GM12878 (cell line): ENCODE results near the gene PFN3. TPM values are rescaled to one million over a fixed set of nuclear protein-coding genes. Genes with fewer than 3 reads are reported as not detected.

Experiments
- ATAC-seq: fragments of 200-7000 bp; cut with Tn5 transposase; 3 replicates; pipeline ENCODE4 v1.9.1; 2020; ENCODE audit warnings: mild to moderate bottlenecking, moderate library complexity
- BruUV-seq: library from RNA; stranded (reverse); fragments of 400-500 nt; replicated peaks from 2 replicates; lab custom pipeline; 2021; lab: Mats Ljungman, UMichigan
- CTCF ChIA-PET: fragments of 300-600 bp; sonication (Branson Sonifier 250); formaldehyde crosslinking; extraction: SDS; loops from one replicate; lab custom pipeline; 2021; ENCODE audit warnings: inconsistent platforms; lab: Yijun Ruan, JAX
- POLR2A ChIA-PET: fragments of 350-600 bp; formaldehyde crosslinking; extraction: SDS; loops from one replicate; lab custom pipeline; 2021; ENCODE audit warnings: inconsistent platforms; lab: Charles Lee
- RAD21 ChIA-PET: fragments of 300-600 bp; sonication (Branson Sonifier 250); formaldehyde crosslinking; loops from one replicate; lab custom pipeline; 2023; ENCODE audit warnings: antibody characterized with exemption; ENCODE audit not compliant: unreplicated experiment; lab: Charles Lee
- SMC1A ChIA-PET: fragments of 300-600 bp; sonication (Branson Sonifier 250); formaldehyde crosslinking; loops from one replicate; lab custom pipeline; 2023; ENCODE audit not compliant: unreplicated experiment, uncharacterized antibody; lab: Charles Lee
- DNase-seq: peaks from one replicate; pipeline ENCODE4 v3.0.0-alpha.2; 2011; ENCODE audit warnings: low read depth, low spot score
- FAIRE-seq: peaks from 3 replicates; lab custom pipeline; 2011; peaks lifted over from hg19 to GRCh38; lab: Jason Lieb, UNC
- H2AFZ ChIP-seq: 2 replicates; pipeline ENCODE4 v1.6.0; 2011; ENCODE audit warnings: low read depth, low read length, control low read depth; ENCODE audit not compliant: control insufficient read depth
- H3K27ac ChIP-seq: 2 replicates; pipeline ENCODE4 v1.5.1; 2011; ENCODE audit warnings: control low read depth; ENCODE audit not compliant: control insufficient read depth, insufficient read depth
- H3K27me3 ChIP-seq, 2 experiments: replicated peaks in 1 of 2; 2 replicates each; pipeline versions ENCODE4 v1.6.0 to v1.6.1; 2011; ENCODE audit warnings: low read length in 1 of 2; ENCODE audit not compliant: control insufficient read depth in 2 of 2, insufficient read depth in 2 of 2
- H3K36me3 ChIP-seq, 2 experiments: 2 replicates each; pipeline ENCODE4 v1.5.1; 2011; ENCODE audit warnings: low read length in 1 of 2; ENCODE audit not compliant: control insufficient read depth in 2 of 2, insufficient read depth in 2 of 2
- H3K4me1 ChIP-seq: 2 replicates; pipeline ENCODE4 v1.6.1; 2011; ENCODE audit warnings: mild to moderate bottlenecking, low read length, moderate library complexity, mixed read lengths; ENCODE audit not compliant: control insufficient read depth, insufficient read depth
- H3K4me2 ChIP-seq: 2 replicates; pipeline ENCODE4 v1.6.0; 2011; ENCODE audit warnings: control low read depth; ENCODE audit not compliant: control insufficient read depth, insufficient read depth
- H3K4me3 ChIP-seq: fragments of 200-600 bp; sonication (generic); 2 replicates; pipeline ENCODE4 v1.5.1; 2016
- H3K79me2 ChIP-seq: 2 replicates; pipeline ENCODE4 v1.6.0; 2011; ENCODE audit warnings: low read length; ENCODE audit not compliant: control insufficient read depth, insufficient read depth
- H3K9ac ChIP-seq: 2 replicates; pipeline ENCODE4 v1.8.0; 2011; ENCODE audit warnings: low read length, control low read depth, mixed read lengths; ENCODE audit not compliant: control insufficient read depth, insufficient read depth
- H3K9me3 ChIP-seq: replicated peaks from 3 replicates; pipeline ENCODE4 v1.5.1; 2011; ENCODE audit warnings: mild to moderate bottlenecking, low read length; ENCODE audit not compliant: control insufficient read depth, insufficient read depth
- H4K20me1 ChIP-seq: 2 replicates; pipeline ENCODE4 v1.6.0; 2011; ENCODE audit not compliant: control insufficient read depth, insufficient read depth
- BMI1 ChIP-seq: fragments of 450-650 bp; IDR thresholded peaks from 2 replicates; pipeline ENCODE4 v1.6.1; 2016; ENCODE audit warnings: mild to moderate bottlenecking, moderate library complexity, borderline replicate concordance
- EED ChIP-seq: sonication (generic); IDR thresholded peaks from 2 replicates; pipeline ENCODE4 v1.6.1; 2016; ENCODE audit warnings: antibody characterized with exemption, low read depth
- IKZF2 ChIP-seq, 2 experiments: fragments of 450-650 bp; IDR thresholded peaks; 2 replicates each; pipeline ENCODE4 v1.6.1; 2017; ENCODE audit warnings: mild to moderate bottlenecking in 2 of 2, moderate library complexity in 2 of 2
- RAD21 ChIP-seq: IDR thresholded peaks from 2 replicates; pipeline ENCODE4 v1.6.1; 2011; ENCODE audit warnings: mild to moderate bottlenecking, low read depth, low read length, moderate library complexity; ENCODE audit not compliant: insufficient read depth
- SMC3 ChIP-seq: IDR thresholded peaks from 2 replicates; pipeline ENCODE4 v1.6.1; 2011; ENCODE audit warnings: low read length, improper control_type of control experiment, borderline replicate concordance
- WRNIP1 ChIP-seq: IDR thresholded peaks from 2 replicates; pipeline ENCODE4 v1.6.1; 2011; ENCODE audit warnings: low read depth, low read length, improper control_type of control experiment, borderline replicate concordance
- YY1 ChIP-seq: IDR thresholded peaks from 2 replicates; pipeline ENCODE4 v1.6.1; 2011; ENCODE audit warnings: low read depth, mild to moderate bottlenecking, low read length
- WGBS: methylation state at CpG from one replicate; pipeline ENCODE4 v1.1.6; 2016; ENCODE audit warnings: low lambda C conversion rate; ENCODE audit not compliant: insufficient replicate concordance, insufficient coverage; ENCODE audit errors: missing lambda C conversion rate; 5-methylcytosine and 5-hydroxymethylcytosine counted together
- in situ Hi-C: fragments of 300-500 bp; cut with MboI; formaldehyde crosslinking; loops from 9 replicates; pipeline ENCODE4 v1.14.3; 2018; ENCODE audit warnings: mixed read lengths
- intact Hi-C: fragments of 100-400 bp; cut with micrococcal nuclease; formaldehyde crosslinking; loops from one replicate; pipeline ENCODE4 v1.14.2; 2022; ENCODE audit not compliant: unreplicated experiment
- polyA plus RNA-seq, 11 experiments: library from polyadenylated mRNA; depleted of rRNA in 4 of 11; unstranded in 6 of 11; stranded (reverse) in 5 of 11; fragments of >200 nt; fragmentation: Nextera tagmentation in 4 of 11; fragmentation: Illumina TruSeq in 1 of 11; extraction: Ambion mirVana in 4 of 11; extraction: Trizol in 1 of 11; gene quantifications; 1 replicate in 1 of 11; 2 replicates in 10 of 11; pipeline versions ENCODE4 v1.2.1 to v1.2.3, GENCODE V29; 2011 to 2016; ENCODE audit warnings: inconsistent platforms in 2 of 11, missing spikeins in 2 of 11, low read depth in 1 of 11
- total RNA-seq, 4 experiments: library from RNA; depleted of rRNA in 3 of 4; stranded (reverse); fragments of >200 nt in 3 of 4; fragmentation: Illumina TruSeq in 1 of 4; extraction: Trizol in 1 of 4; gene quantifications; 2 replicates each; pipeline versions ENCODE4 v1.2.1 to v1.2.3, GENCODE V29; 2013 to 2021
- TF ChIP-seq, protein P1 (sequence below), 3 experiments: IDR thresholded peaks in 2 of 3; conservative IDR thresholded peaks in 1 of 3; 2 replicates each; pipeline ENCODE4 v1.5.1; 2011; ENCODE audit warnings: low read depth in 3 of 3, low read length in 3 of 3, mild to moderate bottlenecking in 3 of 3, control low read depth in 2 of 3, moderate library complexity in 2 of 3, inconsistent platforms in 1 of 3, mixed read lengths in 1 of 3; ENCODE audit not compliant: control insufficient read depth in 2 of 3, insufficient read depth in 1 of 3; ENCODE audit errors: extremely low read depth in 1 of 3

The PFN3 gene
- total and polyA plus RNA-seq, 10 of the 15 experiments (the other 5 are each of a cell fraction or from before 2014, with no cell fraction given): not detected

DNA sequence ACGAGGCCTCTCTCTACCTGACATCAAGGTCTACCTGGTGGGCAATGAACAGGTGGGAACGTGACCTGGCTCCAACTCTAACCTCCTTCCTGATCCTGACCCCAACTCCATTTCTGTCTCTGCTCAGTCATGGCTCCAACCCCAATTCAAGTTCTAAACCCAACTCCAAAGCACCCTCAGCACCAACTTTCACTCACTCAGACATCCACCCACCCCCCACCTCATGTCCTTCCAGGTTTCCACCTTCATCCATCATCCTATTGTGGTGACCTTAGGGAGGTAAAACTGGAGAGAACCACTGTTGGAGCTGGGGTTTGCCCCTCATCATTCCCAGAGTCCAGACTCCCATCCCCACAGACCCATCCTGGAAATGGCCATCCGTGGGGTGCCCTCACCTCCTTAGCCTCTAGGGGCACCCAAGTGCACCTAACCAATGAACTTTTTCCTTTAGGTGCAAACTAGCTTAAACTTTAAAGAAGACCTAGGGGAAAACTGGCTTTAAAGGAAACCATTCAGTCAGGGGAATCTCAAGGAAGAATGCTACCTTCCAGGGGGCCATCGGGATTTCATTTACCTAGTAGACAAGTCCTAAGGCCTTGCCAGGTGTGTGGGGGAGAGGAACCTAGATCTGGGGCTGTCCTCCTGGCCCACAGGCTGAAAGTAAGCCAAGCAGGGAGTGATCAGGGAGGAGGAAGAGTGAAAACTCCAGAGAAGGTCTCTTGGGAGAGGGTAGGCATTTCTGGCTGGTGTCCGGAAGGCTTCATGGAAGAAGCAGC, 31.4 kb downstream of the PFN3 start:
- peak; percentile 27 for FAIRE-seq
- no peak for DNase-seq
- peak; percentile 52 for ATAC-seq
- Histone ChIP-seq H3K36me3 (peaks cover 14 to 17% of the 10 kb centered on the region in 2 experiments), H3K4me1 (peaks cover 43% of the 10 kb centered on the region), H3K9me3 (no peaks in the 10 kb centered on the region), H3K79me2 (peaks cover 11% of the 10 kb centered on the region), H3K27me3 (no peaks in the 10 kb centered on the region), H3K9ac (no peak overlapping the region), H3K4me3 (no peak overlapping the region), H3K4me2 (peak overlapping the region; percentile 46), H3K27ac (peak overlapping the region; percentile 62), H2AFZ (no peak overlapping the region), H4K20me1 (no peaks in the 10 kb centered on the region)
- ChIA-PET POLR2A (interaction anchor here (0.5 to 2.7 kb wide), 9 partner anchors 9 to 133 kb away, joined by 3 to 11 read pairs (median 4); partner anchors contain the start of gene RGS14), SMC1A (interaction anchor here (0.7 to 2.6 kb wide), 10 partner anchors 8 to 255 kb away, joined by 3 to 25 read pairs (median 6); partner anchors contain the start of genes LMAN2 and RGS14), CTCF (interaction anchor here (0.6 to 6.0 kb wide), 25 partner anchors 8 to 255 kb away, joined by 3 to 88 read pairs (median 5); partner anchors contain the start of genes GRK6, LMAN2, MXD3 and RGS14), RAD21 (interaction anchor here (0.6 to 3.0 kb wide), 9 partner anchors 10 to 84 kb away, joined by 3 to 46 read pairs (median 4); partner anchors contain the start of gene LMAN2)
- 79% methylated on average over 5 of the region's 5 CpGs for WGBS
- TF ChIP-seq WRNIP1: no peak
- peak; percentile 78 for TF ChIP-seq EED
- TF ChIP-seq, protein P1, sequence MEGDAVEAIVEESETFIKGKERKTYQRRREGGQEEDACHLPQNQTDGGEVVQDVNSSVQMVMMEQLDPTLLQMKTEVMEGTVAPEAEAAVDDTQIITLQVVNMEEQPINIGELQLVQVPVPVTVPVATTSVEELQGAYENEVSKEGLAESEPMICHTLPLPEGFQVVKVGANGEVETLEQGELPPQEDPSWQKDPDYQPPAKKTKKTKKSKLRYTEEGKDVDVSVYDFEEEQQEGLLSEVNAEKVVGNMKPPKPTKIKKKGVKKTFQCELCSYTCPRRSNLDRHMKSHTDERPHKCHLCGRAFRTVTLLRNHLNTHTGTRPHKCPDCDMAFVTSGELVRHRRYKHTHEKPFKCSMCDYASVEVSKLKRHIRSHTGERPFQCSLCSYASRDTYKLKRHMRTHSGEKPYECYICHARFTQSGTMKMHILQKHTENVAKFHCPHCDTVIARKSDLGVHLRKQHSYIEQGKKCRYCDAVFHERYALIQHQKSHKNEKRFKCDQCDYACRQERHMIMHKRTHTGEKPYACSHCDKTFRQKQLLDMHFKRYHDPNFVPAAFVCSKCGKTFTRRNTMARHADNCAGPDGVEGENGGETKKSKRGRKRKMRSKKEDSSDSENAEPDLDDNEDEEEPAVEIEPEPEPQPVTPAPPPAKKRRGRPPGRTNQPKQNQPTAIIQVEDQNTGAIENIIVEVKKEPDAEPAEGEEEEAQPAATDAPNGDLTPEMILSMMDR (IDR thresholded peaks at IDR 0.05 in 2 of 3, conservative IDR thresholded peaks at IDR 0.05 in 1 of 3; ENCODE audit: control insufficient read depth in 2 of 3, extremely low read depth in 1 of 3, insufficient read depth in 1 of 3, low read depth in 3 of 3, low read length in 3 of 3): peak; percentile 55 to 89 (median 80)
- TF ChIP-seq YY1: peak; percentile 31; the same call in 1 of the 2 replicates
- TF ChIP-seq IKZF2 (IDR thresholded peaks at IDR 0.05): peak in 1 of 2 experiments; percentile 63; a peak in 2 of 4 replicates
- TF ChIP-seq BMI1: no peak
- peak; percentile 4; the same call in 1 of the 2 replicates for TF ChIP-seq SMC3
- peak; percentile 54 for TF ChIP-seq RAD21
- intact Hi-C loops: no loop called here
- in situ Hi-C loops: no loop called here
- no TSS peak for BruUV-seq
